ENCODE data around the gene MRTFB.

MRTFB gene

GRCh38 chr16:14284371-14284770, 213.3 kb downstream of the MRTFB start:
- Mint-ChIP-seq H3K27me3 (ENCODE audit: low read depth) (peaks cover 8% of the 10 kb centered on the region), H3K4me1 (ENCODE audit: low read depth) (peaks cover 9% of the 10 kb centered on the region), H3K36me3 (ENCODE audit: low read depth) (peaks cover 2% of the 10 kb centered on the region), H3K4me3 (peak overlapping the region; percentile 21), H3K9me3 (peaks cover 4% of the 10 kb centered on the region), H3K27ac (no peak overlapping the region)
- DNase-seq (ENCODE audit: low spot score): no peak

- Mint-ChIP-seq H3K36me3 (ENCODE audit: low read depth) (peaks cover 4% of the 10 kb centered on the region), H3K27me3 (ENCODE audit: low read depth) (peaks cover 8% of the 10 kb centered on the region), H3K9me3 (peaks cover 10% of the 10 kb centered on the region), H3K4me3 (peak overlapping the region; percentile 88), H3K27ac (peak overlapping the region; percentile 80), H3K4me1 (ENCODE audit: low read depth) (peaks cover 9% of the 10 kb centered on the region)
- DNase-seq (ENCODE audit: low spot score): no peak
Observed at GRCh38 chr16:14284930-14285512, 213.9 kb downstream of the MRTFB start.

- peaks cover 9% of the 10 kb centered on the region for H3K4me1 Mint-ChIP-seq (ENCODE audit: low read depth)
Observed at GRCh38 chr16:14285513-14286367, 214.6 kb downstream of the MRTFB start.

GRCh38 chr16:14286368-14287230, 215.5 kb downstream of the MRTFB start:
- peak overlapping the region; percentile 88 for H3K4me3 Mint-ChIP-seq

More at GRCh38 chr16:14285513-14286367, 214.6 kb downstream of the MRTFB start:
- H3K9me3 Mint-ChIP-seq: peaks cover 13% of the 10 kb centered on the region
- peaks cover 5% of the 10 kb centered on the region for H3K36me3 Mint-ChIP-seq (ENCODE audit: low read depth)
- H3K27ac Mint-ChIP-seq: peak overlapping the region; percentile 80
- peak overlapping the region; percentile 88 for H3K4me3 Mint-ChIP-seq
- peak; percentile 93 for DNase-seq (ENCODE audit: low spot score)
- peaks cover 3% of the 10 kb centered on the region for H3K27me3 Mint-ChIP-seq (ENCODE audit: low read depth)

GRCh38 chr16:14289692-14290340, 218.7 kb downstream of the MRTFB start:
- H3K9me3 Mint-ChIP-seq: peaks cover 13% of the 10 kb centered on the region
- peaks cover 6% of the 10 kb centered on the region for H3K4me1 Mint-ChIP-seq (ENCODE audit: low read depth)
- no peak for DNase-seq (ENCODE audit: low spot score)
- H3K36me3 Mint-ChIP-seq (ENCODE audit: low read depth): peaks cover 5% of the 10 kb centered on the region
- peaks cover 2% of the 10 kb centered on the region for H3K27me3 Mint-ChIP-seq (ENCODE audit: low read depth)
- no peak overlapping the region for H3K4me3 Mint-ChIP-seq
- no peak overlapping the region for H3K27ac Mint-ChIP-seq

More at GRCh38 chr16:14286368-14287230, 215.5 kb downstream of the MRTFB start:
- H3K4me1 Mint-ChIP-seq (ENCODE audit: low read depth): peaks cover 9% of the 10 kb centered on the region
- peak overlapping the region; percentile 49 for H3K27ac Mint-ChIP-seq
- DNase-seq (ENCODE audit: low spot score): peak; percentile 18
- H3K27me3 Mint-ChIP-seq (ENCODE audit: low read depth): peaks cover 2% of the 10 kb centered on the region
- peaks cover 5% of the 10 kb centered on the region for H3K36me3 Mint-ChIP-seq (ENCODE audit: low read depth)
- peaks cover 13% of the 10 kb centered on the region for H3K9me3 Mint-ChIP-seq

- Mint-ChIP-seq H3K27me3 (ENCODE audit: low read depth) (peaks cover 2% of the 10 kb centered on the region), H3K27ac (no peak overlapping the region), H3K4me3 (no peak overlapping the region), H3K9me3 (peaks cover 13% of the 10 kb centered on the region), H3K4me1 (ENCODE audit: low read depth) (peaks cover 5% of the 10 kb centered on the region), H3K36me3 (ENCODE audit: low read depth) (peaks cover 5% of the 10 kb centered on the region)
- DNase-seq (ENCODE audit: low spot score): no peak
Observed at GRCh38 chr16:14291286-14291685, 220.2 kb downstream of the MRTFB start.

GRCh38 chr16:14292051-14292825, 221.1 kb downstream of the MRTFB start:
- no peak overlapping the region for H3K4me3 Mint-ChIP-seq
- H3K4me1 Mint-ChIP-seq (ENCODE audit: low read depth): no peaks in the 10 kb centered on the region
- DNase-seq (ENCODE audit: low spot score): no peak
- H3K36me3 Mint-ChIP-seq (ENCODE audit: low read depth): peaks cover 5% of the 10 kb centered on the region
- H3K27ac Mint-ChIP-seq: no peak overlapping the region
- peaks cover 2% of the 10 kb centered on the region for H3K27me3 Mint-ChIP-seq (ENCODE audit: low read depth)
- peaks cover 13% of the 10 kb centered on the region for H3K9me3 Mint-ChIP-seq

GRCh38 chr16:14296663-14297062, 225.5 kb downstream of the MRTFB start:
- no peak for DNase-seq (ENCODE audit: low spot score)
- H3K36me3 Mint-ChIP-seq (ENCODE audit: low read depth): no peaks in the 10 kb centered on the region
- no peaks in the 10 kb centered on the region for H3K9me3 Mint-ChIP-seq
- H3K27ac Mint-ChIP-seq: no peak overlapping the region
- H3K4me3 Mint-ChIP-seq: no peak overlapping the region
- H3K27me3 Mint-ChIP-seq (ENCODE audit: low read depth): peaks cover 16% of the 10 kb centered on the region
- peaks cover 7% of the 10 kb centered on the region for H3K4me1 Mint-ChIP-seq (ENCODE audit: low read depth)

GRCh38 chr16:14298374-14299122, 227.4 kb downstream of the MRTFB start:
- no peak for DNase-seq (ENCODE audit: low spot score)
- Mint-ChIP-seq H3K4me3 (no peak overlapping the region), H3K27ac (no peak overlapping the region), H3K27me3 (ENCODE audit: low read depth) (peaks cover 20% of the 10 kb centered on the region), H3K4me1 (ENCODE audit: low read depth) (peaks cover 9% of the 10 kb centered on the region), H3K36me3 (ENCODE audit: low read depth) (no peaks in the 10 kb centered on the region), H3K9me3 (no peaks in the 10 kb centered on the region)

GRCh38 chr16:14300705-14301168, 229.6 kb downstream of the MRTFB start:
- H3K27me3 Mint-ChIP-seq (ENCODE audit: low read depth): peaks cover 38% of the 10 kb centered on the region
- no peaks in the 10 kb centered on the region for H3K36me3 Mint-ChIP-seq (ENCODE audit: low read depth)
- H3K4me1 Mint-ChIP-seq (ENCODE audit: low read depth): peaks cover 9% of the 10 kb centered on the region
- no peak for DNase-seq (ENCODE audit: low spot score)
- H3K27ac Mint-ChIP-seq: no peak overlapping the region
- peak overlapping the region; percentile 86 for H3K4me3 Mint-ChIP-seq
- no peaks in the 10 kb centered on the region for H3K9me3 Mint-ChIP-seq

GRCh38 chr16:14301169-14302030, 230.3 kb downstream of the MRTFB start:
- H3K27ac Mint-ChIP-seq: no peak overlapping the region
- peaks cover 9% of the 10 kb centered on the region for H3K4me1 Mint-ChIP-seq (ENCODE audit: low read depth)
- H3K9me3 Mint-ChIP-seq: no peaks in the 10 kb centered on the region
- H3K4me3 Mint-ChIP-seq: peak overlapping the region; percentile 86
- no peaks in the 10 kb centered on the region for H3K36me3 Mint-ChIP-seq (ENCODE audit: low read depth)
- DNase-seq (ENCODE audit: low spot score): no peak
- H3K27me3 Mint-ChIP-seq (ENCODE audit: low read depth): peaks cover 44% of the 10 kb centered on the region

- Mint-ChIP-seq H3K27me3 (ENCODE audit: low read depth) (peaks cover 44% of the 10 kb centered on the region), H3K4me3 (peak overlapping the region; percentile 61), H3K9me3 (no peaks in the 10 kb centered on the region), H3K4me1 (ENCODE audit: low read depth) (peaks cover 9% of the 10 kb centered on the region), H3K27ac (no peak overlapping the region), H3K36me3 (ENCODE audit: low read depth) (no peaks in the 10 kb centered on the region)
- no peak for DNase-seq (ENCODE audit: low spot score)
Observed at GRCh38 chr16:14302031-14302398, 230.9 kb downstream of the MRTFB start.

All from T-helper 2 cell treated with Interferon-gamma antibody and Interleukin-4, amounts not matched to agents 5 μg/mL and 100 μg/mL, for 36 hours (primary cell).